ENCODE measurements around the gene CMYA5.

DNA sequence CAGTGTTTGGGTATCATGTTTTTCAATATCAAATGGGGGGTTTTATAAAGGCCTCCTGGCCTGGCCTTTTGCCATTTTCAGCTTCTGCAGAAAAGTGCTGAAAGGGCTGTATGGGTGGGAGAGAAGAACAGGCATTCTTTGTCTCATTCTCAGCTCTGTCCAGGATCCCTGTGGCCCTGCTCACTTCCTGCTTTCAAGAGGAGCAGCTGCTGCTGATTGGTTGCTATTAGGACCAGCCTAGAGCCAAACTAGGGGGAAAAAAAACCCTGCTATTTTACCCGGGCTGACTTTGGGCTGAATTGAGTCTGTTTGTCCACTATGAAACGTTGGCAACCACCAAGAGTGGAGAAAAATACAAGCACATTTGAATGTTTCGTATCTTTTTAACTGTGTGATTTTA is 117.1 kb downstream of the CMYA5 start:
- no peak for TF ChIP-seq ESRRG (CRISPR knock-in tag; IDR thresholded peaks at IDR 0.05)
- TF ChIP-seq, protein P1, sequence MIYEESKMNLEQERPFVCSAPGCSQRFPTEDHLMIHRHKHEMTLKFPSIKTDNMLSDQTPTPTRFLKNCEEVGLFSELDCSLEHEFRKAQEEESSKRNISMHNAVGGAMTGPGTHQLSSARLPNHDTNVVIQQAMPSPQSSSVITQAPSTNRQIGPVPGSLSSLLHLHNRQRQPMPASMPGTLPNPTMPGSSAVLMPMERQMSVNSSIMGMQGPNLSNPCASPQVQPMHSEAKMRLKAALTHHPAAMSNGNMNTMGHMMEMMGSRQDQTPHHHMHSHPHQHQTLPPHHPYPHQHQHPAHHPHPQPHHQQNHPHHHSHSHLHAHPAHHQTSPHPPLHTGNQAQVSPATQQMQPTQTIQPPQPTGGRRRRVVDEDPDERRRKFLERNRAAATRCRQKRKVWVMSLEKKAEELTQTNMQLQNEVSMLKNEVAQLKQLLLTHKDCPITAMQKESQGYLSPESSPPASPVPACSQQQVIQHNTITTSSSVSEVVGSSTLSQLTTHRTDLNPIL (CRISPR knock-in tag; IDR thresholded peaks at IDR 0.05; ENCODE audit: low read depth) = no peak
- TF ChIP-seq ZNF8 (CRISPR knock-in tag; IDR thresholded peaks at IDR 0.05) = no peak
- TF ChIP-seq TCF4 (CRISPR knock-in tag; IDR thresholded peaks at IDR 0.05; ENCODE audit: borderline replicate concordance) = no peak
- TF ChIP-seq SNAI2 (CRISPR knock-in tag; IDR thresholded peaks at IDR 0.05) = no peak
